ENCODE data around the gene PNKP. TPM values are rescaled to one million over a fixed set of nuclear protein-coding genes. Genes with fewer than 3 reads are reported as not detected.

The PNKP gene
- total and polyA plus RNA-seq, 9 of the 15 experiments (the other 6 are each of a cell fraction or from before 2014, with no cell fraction given), result 2.8 to 85.4 (median 25.3) TPM

- TF ChIP-seq CHD7 (IDR thresholded peaks at IDR 0.05; ENCODE audit: low read depth, low read length) (peak; percentile 73), ZNF280B (CRISPR knock-in tag; IDR thresholded peaks at IDR 0.05) (no peak), ZNF431 (CRISPR knock-in tag; IDR thresholded peaks at IDR 0.05) (peak; percentile 97), TRIM24 (IDR thresholded peaks at IDR 0.05) (peak in 1 of 2 experiments; percentile 81; a peak in 2 of 4 replicates), ERF (CRISPR knock-in tag; IDR thresholded peaks at IDR 0.05) (peak; percentile 26; the same call in 1 of the 2 replicates), CBX3 (IDR thresholded peaks at IDR 0.05; ENCODE audit: borderline replicate concordance in 1 of 2, low read length in 2 of 2) (peak in 1 of 2 experiments; percentile 98; a peak in 2 of 3 replicates), MLLT1 (IDR thresholded peaks at IDR 0.05) (peak in 1 of 2 experiments; percentile 60; a peak in 2 of 4 replicates), SOX6 (IDR thresholded peaks at IDR 0.05) (peak; percentile 83), HSF4 (CRISPR knock-in tag; IDR thresholded peaks at IDR 0.05; ENCODE audit: borderline replicate concordance) (no peak), STAT6 (CRISPR knock-in tag; IDR thresholded peaks at IDR 0.05) (peak; percentile 99; the same call in 1 of the 2 replicates)
Measured at GRCh38 chr19:49889687-49890348, 22.4 kb upstream of the PNKP start (continued).
